GM18517 (cell line): ENCODE measurements around the gene DUSP15.
"Not testable (repeated sequence)": the region's sequence is repeated elsewhere in the genome, so short reads cannot be mapped to it uniquely, and the experiment has no call there.

Experiments
- ATAC-seq: cut with Tn5 transposase; IDR thresholded peaks from one replicate; pipeline ENCODE4 v1.9.1; 2021; ENCODE audit warnings: mild to moderate bottlenecking, moderate library complexity; ENCODE audit not compliant: unreplicated experiment

DUSP15 gene

DNA sequence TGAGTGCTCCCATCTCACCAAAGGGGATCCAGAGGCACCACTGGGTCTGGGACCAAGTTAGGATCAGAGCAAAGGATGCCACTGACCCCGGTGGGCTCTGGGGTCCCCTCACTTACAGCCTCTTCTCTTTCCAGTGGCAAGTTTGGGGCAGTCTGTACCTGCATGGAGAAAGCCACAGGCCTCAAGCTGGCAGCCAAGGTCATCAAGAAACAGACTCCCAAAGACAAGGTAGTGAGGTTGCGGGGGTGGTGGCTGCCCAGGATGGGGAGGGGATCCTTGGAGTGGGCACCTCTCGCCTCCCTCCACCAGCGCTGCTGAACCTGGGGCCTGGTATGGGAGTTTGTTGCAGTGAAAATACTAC is 46.2 kb downstream of the DUSP15 start:
- no peak for ATAC-seq

- ATAC-seq: no peak
Observed at GRCh38 chr20:31823360-31824124, 46.8 kb downstream of the DUSP15 start.

GRCh38 chr20:31822421-31823330 is 47.7 kb downstream of the DUSP15 start:
- ATAC-seq: no peak

DNA sequence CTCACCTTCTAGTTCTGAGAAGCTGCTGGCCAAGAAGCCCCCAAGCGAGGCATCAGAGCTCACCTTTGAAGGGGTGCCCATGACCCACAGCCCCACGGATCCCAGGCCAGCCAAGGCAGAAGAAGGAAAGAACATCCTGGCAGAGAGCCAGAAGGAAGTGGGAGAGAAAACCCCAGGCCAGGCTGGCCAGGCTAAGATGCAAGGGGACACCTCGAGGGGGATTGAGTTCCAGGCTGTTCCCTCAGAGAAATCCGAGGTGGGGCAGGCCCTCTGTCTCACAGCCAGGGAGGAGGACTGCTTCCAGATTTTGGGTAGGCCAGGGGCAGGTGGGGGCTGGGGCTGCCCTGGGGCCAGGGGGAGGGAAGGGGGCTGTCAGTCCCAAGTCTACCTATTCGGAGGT is 48.9 kb downstream of the DUSP15 start:
- ATAC-seq: no peak

DNA sequence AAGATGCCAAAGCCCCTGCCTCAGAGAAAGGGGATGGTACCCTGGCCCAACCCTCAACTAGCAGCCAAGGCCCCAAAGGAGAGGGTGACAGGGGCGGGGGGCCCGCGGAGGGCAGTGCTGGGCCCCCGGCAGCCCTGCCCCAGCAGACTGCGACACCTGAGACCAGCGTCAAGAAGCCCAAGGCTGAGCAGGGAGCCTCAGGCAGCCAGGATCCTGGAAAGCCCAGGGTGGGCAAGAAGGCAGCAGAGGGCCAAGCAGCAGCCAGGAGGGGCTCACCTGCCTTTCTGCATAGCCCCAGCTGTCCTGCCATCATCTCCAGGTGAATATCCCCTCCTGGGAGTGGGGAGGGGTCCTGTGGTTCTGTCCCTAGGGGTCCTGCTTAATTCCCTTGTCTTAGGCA is 50.1 kb downstream of the DUSP15 start:
- no peak for ATAC-seq

- ATAC-seq: no peak
Observed at GRCh38 chr20:31819083-31819784, 51.1 kb downstream of the DUSP15 start, which contains the start of gene MYLK2. MYLK2 (plus strand) TSS chr20:31819356; CDS start chr20:31819581, 225 bp downstream.

DNA sequence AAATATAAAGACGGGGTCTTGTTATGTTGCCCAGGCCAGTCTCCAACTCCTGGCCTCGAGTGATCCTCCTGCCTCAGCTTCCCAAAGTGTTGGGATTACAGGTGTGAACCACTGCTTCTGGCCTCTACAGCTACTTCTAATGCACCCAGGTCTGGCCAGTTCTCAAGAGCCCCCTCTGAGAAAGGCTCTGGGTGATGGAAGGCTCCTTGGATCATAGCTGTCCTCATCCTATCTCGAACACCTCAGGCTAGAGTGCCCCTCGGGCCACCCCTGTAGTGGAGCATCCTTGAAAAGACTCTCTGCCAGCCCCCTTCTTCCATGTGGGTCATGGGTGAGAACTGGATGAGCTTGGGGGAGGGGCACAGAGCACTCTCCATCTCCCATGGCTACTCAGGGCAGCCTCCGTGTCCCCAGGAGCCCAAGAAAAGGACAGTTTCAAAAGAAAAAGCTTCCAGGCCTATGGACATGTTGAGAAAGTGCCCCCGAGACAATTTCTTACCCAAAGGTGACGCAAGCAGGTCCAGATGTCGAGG is 51.9 kb downstream of the DUSP15 start:
- no peak for ATAC-seq

DNA sequence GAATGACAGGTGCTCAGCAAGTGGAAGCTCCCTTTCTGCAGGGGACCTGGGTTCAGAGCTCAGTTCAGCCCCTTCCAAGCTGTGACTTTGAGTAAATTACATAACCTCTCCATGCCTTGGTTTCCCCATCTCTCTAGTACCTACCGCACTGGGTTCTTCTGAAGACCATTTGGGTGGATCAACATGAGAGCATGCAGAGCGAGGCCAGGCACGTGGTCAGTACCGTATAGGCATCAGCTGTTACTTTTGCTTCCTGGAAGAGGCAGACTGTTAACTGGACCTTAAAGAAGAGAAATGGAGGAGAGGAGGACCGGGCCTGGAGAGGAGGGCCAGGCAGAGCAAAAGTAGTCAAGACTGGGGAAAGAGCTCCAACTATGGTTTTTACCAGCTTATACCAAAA is 52.9 kb downstream of the DUSP15 start:
- ATAC-seq: no peak

- no peak for ATAC-seq
Observed at GRCh38 chr20:31816221-31816620, 54.1 kb downstream of the DUSP15 start.

DNA sequence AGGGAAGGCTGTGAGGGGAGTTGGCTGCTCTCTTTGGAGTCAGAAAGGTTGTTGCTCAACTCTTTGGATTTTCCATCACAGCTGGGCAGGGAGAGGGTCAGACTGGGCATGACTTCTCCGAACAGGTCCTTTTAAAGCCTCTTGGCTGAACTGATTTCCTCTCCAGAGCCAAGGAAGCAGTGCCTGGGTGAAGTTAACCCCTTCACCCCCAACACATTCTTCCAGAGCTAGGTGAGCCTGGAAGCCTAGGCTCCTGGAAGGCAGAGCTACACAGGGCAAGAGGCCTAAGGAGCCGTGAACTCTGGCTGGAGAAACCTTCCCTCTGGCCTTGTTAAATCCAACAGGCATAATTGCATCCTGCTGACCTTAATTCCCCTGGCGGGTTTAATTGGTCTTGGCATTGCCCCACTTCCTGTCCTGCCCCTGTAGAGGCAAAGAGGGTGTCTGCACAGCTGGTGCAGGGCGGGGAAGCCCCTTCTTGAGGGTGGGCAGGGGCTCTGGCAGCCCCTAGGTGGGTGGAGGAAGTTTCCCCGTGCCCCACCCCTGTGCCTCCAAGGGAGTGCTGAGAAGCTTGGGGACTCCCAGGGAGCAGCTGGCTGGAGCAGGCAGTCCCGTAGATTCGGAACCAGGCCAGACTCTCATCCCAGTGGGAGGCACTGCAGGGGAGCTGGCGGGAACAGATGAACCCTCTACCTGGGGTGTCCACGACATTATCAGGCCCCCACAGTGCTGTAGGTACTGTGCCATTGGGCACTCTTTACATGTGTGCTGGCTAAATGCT is 54.7 kb downstream of the DUSP15 start:
- ATAC-seq: no peak

DNA sequence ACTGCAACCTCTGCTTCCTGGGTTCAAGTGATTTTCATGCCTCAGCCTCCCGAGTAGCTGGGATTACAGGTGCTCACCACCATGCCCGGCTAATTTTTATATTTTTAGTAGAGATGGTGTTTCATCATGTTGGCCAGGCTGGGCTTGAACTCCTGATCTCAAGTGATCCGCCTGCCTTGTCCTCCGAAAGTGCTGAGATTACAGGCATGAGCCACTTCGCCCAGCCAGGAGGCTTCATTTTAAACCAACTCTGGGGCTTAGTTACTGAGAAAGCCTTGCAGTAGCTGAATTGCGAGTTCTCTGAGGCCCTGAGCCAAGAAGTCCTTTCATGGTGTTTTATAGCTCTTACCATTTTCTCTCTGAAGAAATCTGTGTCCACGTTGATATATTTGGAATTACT is 56.2 kb downstream of the DUSP15 start:
- ATAC-seq: not testable (repeated sequence)

DNA sequence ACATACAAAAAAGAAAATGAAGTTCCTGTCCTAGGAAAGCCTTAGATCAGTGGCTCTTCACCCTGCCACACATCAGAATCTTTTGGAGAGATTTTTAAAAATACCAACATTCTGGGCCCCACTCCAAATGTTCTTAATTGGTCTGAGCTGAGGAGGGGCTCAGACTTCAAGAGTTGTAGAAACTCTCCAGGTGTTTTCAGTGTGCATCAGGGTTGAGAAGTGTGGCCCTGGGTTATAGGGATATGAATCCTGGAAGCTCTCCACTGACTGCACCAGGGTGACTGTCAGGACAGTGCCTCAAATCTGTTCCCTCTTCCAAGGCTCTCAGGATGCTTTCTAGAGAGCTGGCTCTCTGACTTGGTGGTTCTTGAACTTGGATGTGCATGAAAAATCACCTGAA is 56.7 kb downstream of the DUSP15 start:
- ATAC-seq: no peak

- no peak for ATAC-seq
Observed at GRCh38 chr20:31811796-31812728, 58.3 kb downstream of the DUSP15 start.

DNA sequence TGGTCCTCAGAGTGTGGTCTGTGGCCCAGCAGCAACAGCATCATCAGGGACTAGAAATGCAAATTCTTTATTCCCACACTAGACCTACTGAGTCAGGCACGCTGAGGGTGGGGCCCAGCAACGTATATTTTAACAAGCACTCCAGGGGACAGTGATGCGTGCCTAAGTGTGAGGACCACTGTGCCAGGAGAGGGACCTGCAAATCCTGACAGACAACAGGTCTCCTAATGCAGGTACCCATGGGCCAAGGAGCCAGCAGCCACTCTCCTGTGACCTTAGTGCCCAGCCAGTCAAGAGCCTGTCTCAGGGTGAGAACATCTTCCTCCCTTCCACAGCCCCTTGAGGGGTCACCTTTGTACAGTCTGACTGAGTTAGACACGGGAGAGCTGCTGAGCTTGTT is 59.1 kb downstream of the DUSP15 start:
- no peak for ATAC-seq
